DOHH2 (cell line): ENCODE measurements around the gene FGD4.

Experiments used
- EZH2phosphoT487 ChIP-seq: fragments of 200-600 bp; sonication (generic); IDR thresholded peaks from 2 replicates; pipeline ENCODE4 v1.6.1; 2017; ENCODE audit warnings: borderline replicate concordance, mild to moderate bottlenecking, antibody characterized with exemption, low read length, moderate library complexity, mixed read lengths
- TF ChIP-seq, protein P1 (sequence below): fragments of 200-600 bp; sonication (generic); IDR thresholded peaks from one replicate; pipeline ENCODE4 v1.5.1; 2014; ENCODE audit warnings: antibody characterized with exemption, mild to moderate bottlenecking, low read depth, low read length; ENCODE audit not compliant: poor library complexity, severe bottlenecking

DNA sequence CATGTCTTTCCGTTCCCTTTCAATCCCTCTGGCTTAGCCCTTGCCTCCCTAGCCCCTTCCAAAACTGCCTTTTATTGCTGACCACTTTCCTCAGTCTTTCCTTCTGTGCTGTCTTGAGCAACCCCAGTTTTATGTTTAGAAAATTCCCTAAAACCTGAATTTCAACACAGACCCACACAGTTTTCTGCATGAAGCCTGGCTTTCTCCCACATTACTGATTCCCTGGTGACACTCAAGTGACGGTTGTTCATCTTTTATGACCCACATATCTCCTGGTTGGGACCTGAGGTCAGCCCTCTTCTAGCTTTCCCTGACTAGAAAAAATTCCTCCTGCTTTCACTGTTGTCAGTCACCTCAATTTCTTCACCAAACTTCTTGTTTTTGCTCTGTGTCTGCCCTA, 21.0 kb downstream of the FGD4 start:
- TF ChIP-seq, protein P1, sequence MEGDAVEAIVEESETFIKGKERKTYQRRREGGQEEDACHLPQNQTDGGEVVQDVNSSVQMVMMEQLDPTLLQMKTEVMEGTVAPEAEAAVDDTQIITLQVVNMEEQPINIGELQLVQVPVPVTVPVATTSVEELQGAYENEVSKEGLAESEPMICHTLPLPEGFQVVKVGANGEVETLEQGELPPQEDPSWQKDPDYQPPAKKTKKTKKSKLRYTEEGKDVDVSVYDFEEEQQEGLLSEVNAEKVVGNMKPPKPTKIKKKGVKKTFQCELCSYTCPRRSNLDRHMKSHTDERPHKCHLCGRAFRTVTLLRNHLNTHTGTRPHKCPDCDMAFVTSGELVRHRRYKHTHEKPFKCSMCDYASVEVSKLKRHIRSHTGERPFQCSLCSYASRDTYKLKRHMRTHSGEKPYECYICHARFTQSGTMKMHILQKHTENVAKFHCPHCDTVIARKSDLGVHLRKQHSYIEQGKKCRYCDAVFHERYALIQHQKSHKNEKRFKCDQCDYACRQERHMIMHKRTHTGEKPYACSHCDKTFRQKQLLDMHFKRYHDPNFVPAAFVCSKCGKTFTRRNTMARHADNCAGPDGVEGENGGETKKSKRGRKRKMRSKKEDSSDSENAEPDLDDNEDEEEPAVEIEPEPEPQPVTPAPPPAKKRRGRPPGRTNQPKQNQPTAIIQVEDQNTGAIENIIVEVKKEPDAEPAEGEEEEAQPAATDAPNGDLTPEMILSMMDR, result no peak
- no peak for TF ChIP-seq EZH2phosphoT487
